Body of pancreas (tissue), 4 donors: Measurements from ENCODE around the gene NR2F1-AS1. TPM values are rescaled to one million over a fixed set of nuclear protein-coding genes. Genes with fewer than 3 reads are reported as not detected.

Experiments used
- ATAC-seq: fragments of 150-250 bp; one replicate; pipeline ENCODE4 v1.9.1; 2016
- DNase-seq, 4 donors: peaks; one replicate each; pipeline ENCODE4 v3.0.0-alpha.2; 2019
- H3K27ac ChIP-seq, 4 donors: fragments of 200-600 bp; sonication (generic); 1 replicate in 3 of 4; 2 replicates in 1 of 4; pipeline versions ENCODE4 v1.5.1 to v1.6.1; 2016 to 2019; ENCODE audit warnings: mild to moderate bottlenecking in 1 of 4, mixed read lengths in 1 of 4, moderate library complexity in 1 of 4
- H3K27me3 ChIP-seq, 2 donors: fragments of 200-600 bp; sonication (generic); one replicate each; pipeline ENCODE4 v1.6.0; 2016; ENCODE audit warnings: mild to moderate bottlenecking in 1 of 2
- H3K36me3 ChIP-seq, 2 donors: fragments of 200-600 bp; sonication (generic); replicated peaks in 1 of 2; 2 replicates each; pipeline ENCODE4 v1.5.1; 2016; ENCODE audit warnings: low read depth in 2 of 2; ENCODE audit not compliant: insufficient read depth in 1 of 2
- H3K4me1 ChIP-seq: fragments of 200-600 bp; sonication (generic); one replicate; pipeline ENCODE4 v1.6.0; 2016
- H3K4me3 ChIP-seq, 2 donors: fragments of 200-600 bp; sonication (generic); 1 replicate in 1 of 2; 2 replicates in 1 of 2; pipeline ENCODE4 v1.5.1; 2016 to 2019
- H3K9me3 ChIP-seq, 3 donors: fragments of 200-600 bp; sonication (generic); 1 replicate in 2 of 3; 2 replicates in 1 of 3; pipeline ENCODE4 v1.5.1; 2016
- POLR2A ChIP-seq, 3 donors: fragments of 450-650 bp; IDR thresholded peaks; one replicate each; pipeline ENCODE4 v1.6.1; 2016; ENCODE audit warnings: antibody characterized with exemption in 3 of 3, mild to moderate bottlenecking in 2 of 3
- WGBS, 2 donors: methylation state at CpG; one replicate each; pipeline ENCODE4 v1.1.5; 2017; 5-methylcytosine and 5-hydroxymethylcytosine counted together
- intact Hi-C: fragments of 100-400 bp; cut with DNase I; formaldehyde crosslinking; loops from one replicate; pipeline ENCODE4 v1.15.1; 2023
- total RNA-seq, 2 donors: library from RNA; depleted of rRNA; stranded (reverse); fragments of >200 nt; gene quantifications; one replicate each; pipeline ENCODE4 v1.1.0, GENCODE V29; 2016
- TF ChIP-seq, protein P1 (sequence below), 7 experiments: fragments of 450-650 bp in 4 of 7; fragments of 200-600 bp in 3 of 7; sonication (generic) in 3 of 7; IDR thresholded peaks; one replicate each; pipeline ENCODE4 v1.5.1; 2016 to 2019; ENCODE audit warnings: antibody characterized with exemption in 7 of 7

The NR2F1-AS1 gene
- total RNA-seq, 2 donors from 2014 or later = 4.9 to 5.3 TPM

GRCh38 chr5:93582167-93582462, 1.1 kb upstream of the NR2F1-AS1 start:
- ATAC-seq (no peak), DNase-seq (no peak)
- no peaks in the 10 kb centered on the region for H3K36me3 ChIP-seq
- peaks cover 0 to 10% of the 10 kb centered on the region in 2 donors for H3K27me3 ChIP-seq
- no peaks in the 10 kb centered on the region for H3K9me3 ChIP-seq
- TF ChIP-seq, protein P1, sequence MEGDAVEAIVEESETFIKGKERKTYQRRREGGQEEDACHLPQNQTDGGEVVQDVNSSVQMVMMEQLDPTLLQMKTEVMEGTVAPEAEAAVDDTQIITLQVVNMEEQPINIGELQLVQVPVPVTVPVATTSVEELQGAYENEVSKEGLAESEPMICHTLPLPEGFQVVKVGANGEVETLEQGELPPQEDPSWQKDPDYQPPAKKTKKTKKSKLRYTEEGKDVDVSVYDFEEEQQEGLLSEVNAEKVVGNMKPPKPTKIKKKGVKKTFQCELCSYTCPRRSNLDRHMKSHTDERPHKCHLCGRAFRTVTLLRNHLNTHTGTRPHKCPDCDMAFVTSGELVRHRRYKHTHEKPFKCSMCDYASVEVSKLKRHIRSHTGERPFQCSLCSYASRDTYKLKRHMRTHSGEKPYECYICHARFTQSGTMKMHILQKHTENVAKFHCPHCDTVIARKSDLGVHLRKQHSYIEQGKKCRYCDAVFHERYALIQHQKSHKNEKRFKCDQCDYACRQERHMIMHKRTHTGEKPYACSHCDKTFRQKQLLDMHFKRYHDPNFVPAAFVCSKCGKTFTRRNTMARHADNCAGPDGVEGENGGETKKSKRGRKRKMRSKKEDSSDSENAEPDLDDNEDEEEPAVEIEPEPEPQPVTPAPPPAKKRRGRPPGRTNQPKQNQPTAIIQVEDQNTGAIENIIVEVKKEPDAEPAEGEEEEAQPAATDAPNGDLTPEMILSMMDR (IDR thresholded peaks at IDR 0.05) = no peak
- no peak for TF ChIP-seq POLR2A (IDR thresholded peaks at IDR 0.05)
- no peak overlapping the region for H3K4me3 ChIP-seq
- H3K4me1 ChIP-seq = peaks cover 45% of the 10 kb centered on the region
- H3K27ac ChIP-seq = peak overlapping the region in 2 of 4 donors; percentile 35 to 48
- intact Hi-C loops = no loop called here
- WGBS, 2 donors = 0 to 1% methylated on average over 2 of the region's 2 CpGs

DNA sequence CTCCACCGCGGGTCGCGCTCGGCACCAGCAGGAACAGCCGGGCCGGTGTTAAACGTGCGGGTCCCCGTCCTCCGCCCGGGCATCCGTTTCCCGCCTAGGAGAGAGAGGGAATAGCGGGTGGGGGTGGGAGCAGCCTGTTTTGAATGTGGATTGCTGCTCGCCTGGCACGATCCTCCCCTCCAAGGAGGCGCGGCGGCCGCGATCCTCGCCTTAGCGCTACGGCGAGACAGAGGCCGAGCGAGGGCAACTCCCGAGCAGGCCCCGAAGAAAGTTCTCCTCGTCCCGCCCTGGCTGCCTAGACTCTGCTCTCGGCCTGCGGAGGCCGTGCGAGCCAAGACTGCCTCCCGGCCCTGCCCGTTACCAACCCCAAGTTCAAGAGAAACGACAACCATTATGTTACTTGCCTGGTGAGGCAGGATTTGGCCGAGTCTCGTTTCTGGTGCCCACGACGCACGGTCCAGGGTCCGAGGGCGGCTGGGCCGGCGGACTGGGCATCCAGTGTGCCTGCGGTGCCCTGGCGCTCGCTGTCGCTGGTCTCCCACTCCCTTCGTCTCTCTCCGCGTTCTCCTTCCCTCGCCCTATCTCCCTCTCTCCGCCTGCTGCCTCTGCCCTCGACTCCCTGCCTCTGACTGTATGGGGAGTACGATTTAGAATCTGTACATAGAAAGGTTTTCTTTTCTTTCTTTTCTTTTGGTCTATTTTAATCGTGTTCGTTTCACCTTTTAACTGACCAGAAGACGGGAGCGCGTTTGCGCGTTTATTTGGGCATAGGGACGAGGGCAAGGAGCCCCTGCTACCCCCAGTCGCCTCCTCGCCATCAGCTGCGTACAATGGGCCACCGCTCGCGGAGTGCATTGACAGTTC, 724 bp downstream of the NR2F1-AS1 start:
- Histone ChIP-seq H3K4me1 (peaks cover 45% of the 10 kb centered on the region), H3K27ac (peak overlapping the region in 3 of 4 donors; percentile 48 to 60 (median 50)), H3K9me3 (no peaks in the 10 kb centered on the region), H3K36me3 (no peaks in the 10 kb centered on the region), H3K4me3 (peak overlapping the region; percentile 50 to 59), H3K27me3 (peaks cover 0 to 7% of the 10 kb centered on the region in 2 donors)
- peak; percentile 10 for ATAC-seq
- intact Hi-C loops = no loop called here
- TF ChIP-seq, protein P1 (IDR thresholded peaks at IDR 0.05) = no peak
- TF ChIP-seq POLR2A (IDR thresholded peaks at IDR 0.05) = no peak
- WGBS, 2 donors = 0 to 1% methylated on average over 28 to 73 of the region's 73 CpGs
- DNase-seq = peak in 1 of 4 donors; percentile 51

GRCh38 chr5:93579692-93580062, 1.3 kb downstream of the NR2F1-AS1 start:
- Histone ChIP-seq H3K4me3 (peak overlapping the region in 1 of 2 donors; percentile 59), H3K36me3 (no peaks in the 10 kb centered on the region), H3K27me3 (peaks cover 0 to 7% of the 10 kb centered on the region in 2 donors), H3K4me1 (peaks cover 45% of the 10 kb centered on the region), H3K27ac (peak overlapping the region in 3 of 4 donors; percentile 39 to 60 (median 50)), H3K9me3 (no peaks in the 10 kb centered on the region)
- WGBS, 2 donors = 0% methylated on average over 32 of the region's 32 CpGs; no CpG with 5 or more reads in 1 of the 2 donors
- TF ChIP-seq, protein P1 (IDR thresholded peaks at IDR 0.05) = no peak
- no peak for TF ChIP-seq POLR2A (IDR thresholded peaks at IDR 0.05)
- intact Hi-C loops = no loop called here
- DNase-seq (no peak), ATAC-seq (no peak)

DNA sequence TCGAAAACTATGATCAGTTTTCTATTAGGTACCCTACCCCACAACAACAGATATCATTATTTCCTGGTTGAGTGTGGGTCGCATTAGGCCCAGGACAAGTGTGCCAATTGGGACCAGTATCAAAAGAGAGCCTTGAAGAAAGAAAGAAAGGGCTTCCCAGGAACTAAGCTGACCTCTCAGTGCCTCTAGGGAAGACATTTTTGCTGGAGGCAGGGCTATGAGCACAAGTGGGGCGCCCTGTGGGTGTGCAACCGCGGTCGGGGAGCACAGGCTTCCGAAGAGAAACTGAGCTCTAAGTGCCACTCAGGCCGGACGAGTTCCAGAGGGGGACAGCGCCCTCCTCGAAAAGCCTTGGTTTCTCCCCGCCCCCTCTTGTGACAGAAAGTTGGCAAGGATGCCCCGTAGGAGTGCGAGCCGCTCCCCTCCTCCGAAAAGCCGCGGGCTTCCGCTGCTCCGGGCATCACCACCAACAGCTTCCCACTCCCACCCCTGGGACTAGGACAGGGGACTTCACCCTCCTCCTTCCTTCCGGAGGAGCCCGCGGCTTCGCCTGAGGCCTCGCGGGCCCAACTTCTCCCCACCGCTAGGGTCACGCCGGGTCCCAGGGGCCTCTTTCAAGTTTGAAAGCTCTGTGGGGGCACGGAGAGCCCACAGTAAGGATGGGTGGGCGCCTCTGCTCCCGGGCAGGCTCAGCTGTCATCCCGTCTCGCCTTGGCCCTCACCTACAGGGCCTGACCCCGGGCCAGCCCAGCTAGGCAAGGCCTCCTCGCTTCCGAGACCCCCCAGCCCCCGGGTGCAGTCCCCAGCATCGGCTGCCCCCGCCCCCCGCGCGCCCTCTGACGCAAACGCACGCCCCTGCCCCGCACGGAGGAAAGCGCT, 2.0 kb downstream of the NR2F1-AS1 start:
- 16 to 77% methylated on average over 3 to 49 of the region's 49 CpGs for WGBS, 2 donors
- Histone ChIP-seq H3K27me3 (peaks cover 0 to 7% of the 10 kb centered on the region in 2 donors), H3K4me1 (peaks cover 45% of the 10 kb centered on the region), H3K4me3 (peak overlapping the region in 1 of 2 donors; percentile 59), H3K9me3 (no peaks in the 10 kb centered on the region), H3K27ac (peak overlapping the region in 3 of 4 donors; percentile 39 to 60 (median 50)), H3K36me3 (no peaks in the 10 kb centered on the region)
- DNase-seq (peak in 2 of 4 donors; percentile 19 to 39), ATAC-seq (no peak)
- intact Hi-C loops = no loop called here
- TF ChIP-seq, protein P1 (IDR thresholded peaks at IDR 0.05) = no peak
- no peak for TF ChIP-seq POLR2A (IDR thresholded peaks at IDR 0.05)
